ENCODE results near the gene SCN2A.
A peak's percentile ranks its signal among the peaks of the same experiment; 100 is the strongest.
"Not testable (repeated sequence)": the region's sequence is repeated elsewhere in the genome, so short reads cannot be mapped to it uniquely, and the experiment has no call there.

Gene SCN2A

GRCh38 chr2:165328272-165328671, 89.1 kb downstream of the SCN2A start:
- no peak for DNase-seq (ENCODE audit: low spot score)

DNA sequence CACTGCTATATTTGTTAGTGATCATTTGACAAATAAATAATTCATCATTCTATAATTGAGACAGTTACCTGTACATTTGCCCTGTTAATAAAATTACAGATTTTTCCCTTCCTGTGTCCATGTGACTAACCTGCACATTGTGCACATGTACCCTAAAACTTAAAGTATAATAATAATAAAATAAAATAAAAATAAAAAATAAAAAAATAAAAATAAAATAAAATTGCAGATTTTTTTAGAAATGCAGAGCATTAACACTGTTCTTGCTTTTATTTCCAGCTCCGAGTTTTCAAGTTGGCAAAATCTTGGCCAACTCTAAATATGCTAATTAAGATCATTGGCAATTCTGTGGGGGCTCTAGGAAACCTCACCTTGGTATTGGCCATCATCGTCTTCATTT, 105.1 kb downstream of the SCN2A start:
- DNase-seq (ENCODE audit: low spot score), result not testable (repeated sequence)

- no peak for DNase-seq (ENCODE audit: low spot score)
These were observed 109.2 kb downstream of the SCN2A start for GRCh38 chr2:165348441-165348840.

GRCh38 chr2:165349181-165349580, 110.0 kb downstream of the SCN2A start:
- DNase-seq (ENCODE audit: low spot score), result no peak

GRCh38 chr2:165357758-165358157, 118.5 kb downstream of the SCN2A start:
- DNase-seq (ENCODE audit: low spot score), result no peak

DNA sequence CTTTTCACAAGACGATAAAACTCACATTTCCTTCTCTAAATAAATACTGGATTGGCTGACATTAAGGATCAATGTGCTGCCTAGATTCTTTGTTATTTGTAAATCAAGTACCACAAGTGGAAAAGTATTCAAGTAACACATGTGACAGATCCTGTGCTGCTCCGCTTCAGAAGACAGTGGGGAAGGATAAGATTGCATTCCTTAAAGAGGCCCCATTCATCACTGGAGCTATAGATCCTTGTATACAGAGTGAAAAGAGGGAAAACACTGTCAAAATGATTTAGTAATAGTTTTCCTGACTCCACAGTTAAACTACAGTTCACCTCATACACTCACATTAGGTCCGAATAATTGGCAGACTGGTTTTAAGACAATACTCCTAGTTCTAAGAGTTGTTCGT, 122.3 kb downstream of the SCN2A start:
- no peak for DNase-seq (ENCODE audit: low spot score)

GRCh38 chr2:165369131-165369897, 130.1 kb downstream of the SCN2A start:
- DNase-seq (ENCODE audit: low spot score), result no peak

GRCh38 chr2:165369898-165370296, 130.7 kb downstream of the SCN2A start:
- no peak for DNase-seq (ENCODE audit: low spot score)

- DNase-seq (ENCODE audit: low spot score), result no peak
These were observed 132.1 kb downstream of the SCN2A start for GRCh38 chr2:165371356-165371755.

- no peak for DNase-seq (ENCODE audit: low spot score)
These were observed 134.2 kb downstream of the SCN2A start for GRCh38 chr2:165373278-165374010.

GRCh38 chr2:165376571-165376975, 137.4 kb downstream of the SCN2A start:
- DNase-seq (ENCODE audit: low spot score), result no peak

GRCh38 chr2:165382362-165382761, 143.1 kb downstream of the SCN2A start:
- DNase-seq (ENCODE audit: low spot score), result no peak

DNA sequence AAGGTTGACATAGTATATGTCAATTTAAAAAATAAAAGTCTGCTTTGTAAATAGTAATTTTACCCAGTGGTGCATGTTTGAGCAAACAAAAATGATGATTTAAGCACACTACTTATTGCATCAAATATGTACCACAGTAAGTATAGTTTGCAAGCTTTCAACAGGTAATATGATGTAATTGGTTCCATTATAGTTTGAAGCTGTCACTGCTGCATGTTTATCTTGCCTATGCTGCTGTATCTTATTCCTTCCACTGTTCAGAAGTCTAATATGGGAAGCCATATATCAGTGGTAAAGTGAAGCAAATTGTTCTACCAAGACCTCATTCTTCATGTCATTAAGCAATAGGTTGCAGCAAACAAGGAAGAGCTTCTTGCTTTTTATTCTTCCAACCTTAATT, 151.7 kb downstream of the SCN2A start:
- no peak for DNase-seq (ENCODE audit: low spot score)

- DNase-seq (ENCODE audit: low spot score), result no peak
These were observed 152.6 kb downstream of the SCN2A start for GRCh38 chr2:165391791-165392190.

DNA sequence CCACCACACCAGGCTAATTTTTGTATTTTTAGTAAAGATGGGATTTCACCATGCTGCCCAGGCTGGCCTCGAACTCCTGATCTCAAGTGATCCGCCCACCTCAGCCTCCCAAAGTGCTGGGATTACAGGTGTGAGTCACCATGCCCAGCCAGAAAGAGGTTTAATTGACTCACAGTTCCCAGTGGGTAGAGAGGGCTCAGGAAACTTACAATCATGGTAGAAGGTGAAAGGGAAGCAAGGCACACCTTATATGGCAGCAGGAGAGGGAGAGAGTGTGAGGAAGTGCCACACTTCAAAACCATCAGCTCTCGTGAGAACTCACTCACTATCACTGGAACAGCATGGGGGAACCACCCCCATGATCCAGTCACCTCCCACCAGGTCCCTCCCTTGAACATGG, 159.4 kb downstream of the SCN2A start:
- DNase-seq (ENCODE audit: low spot score), result not testable (repeated sequence)

- DNase-seq (ENCODE audit: low spot score), result peak; percentile 52
These were observed 162.2 kb downstream of the SCN2A start for GRCh38 chr2:165401285-165401852.

DNA sequence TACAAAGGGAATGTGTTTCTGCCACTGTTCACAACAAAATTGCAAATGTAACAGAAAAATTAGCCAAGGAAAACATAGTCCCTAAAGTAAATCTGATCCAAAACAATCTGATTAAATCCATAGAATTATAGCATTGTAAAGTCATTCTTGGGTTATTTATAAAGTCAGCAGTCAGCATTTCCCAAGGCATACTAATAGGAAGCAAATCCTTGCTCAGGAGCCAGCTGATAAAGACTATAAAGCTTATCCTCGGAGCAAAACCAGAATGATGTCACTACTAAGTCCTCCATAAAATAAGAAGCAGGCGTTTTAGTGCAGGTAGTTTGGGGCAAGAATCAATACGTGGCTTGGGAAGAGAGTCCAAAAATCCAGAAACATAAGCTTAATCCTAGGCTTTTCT, 162.9 kb downstream of the SCN2A start:
- no peak for DNase-seq (ENCODE audit: low spot score)

GRCh38 chr2:165406173-165406572, 167.0 kb downstream of the SCN2A start:
- DNase-seq (ENCODE audit: low spot score), result no peak

- no peak for DNase-seq (ENCODE audit: low spot score)
These were observed 168.3 kb downstream of the SCN2A start for GRCh38 chr2:165407466-165407865.

GRCh38 chr2:165408186-165408585, 169.0 kb downstream of the SCN2A start:
- no peak for DNase-seq (ENCODE audit: low spot score)

DNA sequence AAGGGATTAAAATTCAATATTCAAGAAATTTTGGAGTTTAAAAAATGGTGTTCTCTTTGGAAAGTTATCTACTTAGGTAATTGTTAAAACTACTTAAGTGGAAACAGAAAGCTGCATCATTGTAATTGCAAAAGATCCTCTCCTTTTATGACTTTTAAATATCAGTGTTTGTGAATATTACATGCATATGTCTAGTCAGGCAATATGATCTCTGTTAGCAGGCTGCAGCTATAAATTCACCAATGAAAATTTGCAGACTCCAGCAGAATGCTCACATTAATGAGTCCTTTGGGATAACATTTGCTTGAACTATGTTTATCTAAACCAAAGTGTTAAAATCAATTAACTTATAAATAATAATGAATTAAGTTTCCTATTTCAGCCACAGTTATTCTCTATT, 171.1 kb downstream of the SCN2A start:
- DNase-seq (ENCODE audit: low spot score), result no peak

DNA sequence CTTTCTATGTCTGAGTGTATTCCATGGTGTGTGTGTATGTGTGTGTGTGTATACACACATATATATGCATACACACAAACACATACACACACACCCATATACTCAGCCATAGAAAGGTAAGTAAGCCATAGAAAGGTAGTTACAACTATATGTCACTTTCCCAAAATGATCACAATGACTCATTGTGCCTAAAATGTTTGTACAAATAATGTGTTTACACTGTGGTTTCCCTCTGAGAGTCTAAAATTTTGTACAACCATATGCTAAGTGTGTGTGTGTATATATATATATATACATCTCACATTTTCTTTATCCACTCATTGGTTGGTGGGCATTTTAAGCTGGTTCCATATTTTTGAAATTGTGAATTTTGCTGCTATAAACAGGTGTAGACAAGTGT, 175.0 kb downstream of the SCN2A start:
- DNase-seq (ENCODE audit: low spot score), result no peak

DNA sequence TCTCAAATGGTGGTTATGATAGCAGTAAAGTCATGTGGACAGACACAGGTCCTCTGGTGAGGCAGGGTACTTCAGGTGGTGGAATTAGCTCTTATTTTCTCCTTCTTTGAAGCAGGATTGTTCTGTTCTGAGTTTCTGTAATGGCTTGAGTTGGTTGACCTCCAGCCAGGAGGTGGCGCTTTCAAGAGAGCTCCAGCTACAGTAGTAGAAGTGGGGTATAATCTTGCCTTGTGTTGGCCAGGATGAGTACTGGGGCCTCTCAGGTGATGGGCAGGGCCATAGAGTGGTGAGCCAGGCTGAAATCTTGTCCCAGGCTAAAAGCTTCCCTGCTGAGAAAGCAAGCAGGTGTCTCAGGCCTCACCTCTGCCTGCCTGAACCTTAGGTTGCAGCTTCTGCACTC, 177.8 kb downstream of the SCN2A start:
- DNase-seq (ENCODE audit: low spot score), result no peak

All from CD4-positive, alpha-beta T cell treated with Interleukin-2 at 100 ng/mL for 4 hours (primary cell).